ENCODE measurements around the gene SPTBN1. TPM values are rescaled to one million over a fixed set of nuclear protein-coding genes. Genes with fewer than 3 reads are reported as not detected.
A peak's percentile ranks its signal among the peaks of the same experiment; 100 is the strongest.

Gene SPTBN1
- total RNA-seq, 1 donor from 2014 or later: 983 TPM

GRCh38 chr2:54678719-54679118 is 222.6 kb downstream of the SPTBN1 start:
- H3K36me3 Mint-ChIP-seq (ENCODE audit: low read depth, unreplicated experiment): peaks cover 10% of the 10 kb centered on the region
- no peaks in the 10 kb centered on the region for H3K9me3 Mint-ChIP-seq (ENCODE audit: unreplicated experiment)
- peak overlapping the region; percentile 30 for H3K27ac Mint-ChIP-seq (ENCODE audit: unreplicated experiment)
- DNase-seq (ENCODE audit: low spot score): no peak
- no peak overlapping the region for H3K4me3 Mint-ChIP-seq (ENCODE audit: unreplicated experiment)
- peaks cover 36% of the 10 kb centered on the region for H3K4me1 Mint-ChIP-seq (ENCODE audit: unreplicated experiment)
- H3K27me3 Mint-ChIP-seq (ENCODE audit: unreplicated experiment): peaks cover 18% of the 10 kb centered on the region
- no peak for TF ChIP-seq CTCF (IDR thresholded peaks at IDR 0.05; ENCODE audit: unreplicated experiment)

- H3K4me3 Mint-ChIP-seq (ENCODE audit: unreplicated experiment): no peak overlapping the region
- TF ChIP-seq CTCF (IDR thresholded peaks at IDR 0.05; ENCODE audit: unreplicated experiment): no peak
- no peak overlapping the region for H3K27ac Mint-ChIP-seq (ENCODE audit: unreplicated experiment)
Measured at GRCh38 chr2:54680397-54681041, 224.4 kb downstream of the SPTBN1 start.

GRCh38 chr2:54681416-54681815 is 225.3 kb downstream of the SPTBN1 start:
- no peak for DNase-seq (ENCODE audit: low spot score)
- H3K27ac Mint-ChIP-seq (ENCODE audit: unreplicated experiment): no peak overlapping the region
- H3K4me1 Mint-ChIP-seq (ENCODE audit: unreplicated experiment): peaks cover 12% of the 10 kb centered on the region
- peaks cover 10% of the 10 kb centered on the region for H3K36me3 Mint-ChIP-seq (ENCODE audit: low read depth, unreplicated experiment)
- no peak for TF ChIP-seq CTCF (IDR thresholded peaks at IDR 0.05; ENCODE audit: unreplicated experiment)
- no peak overlapping the region for H3K4me3 Mint-ChIP-seq (ENCODE audit: unreplicated experiment)
- no peaks in the 10 kb centered on the region for H3K9me3 Mint-ChIP-seq (ENCODE audit: unreplicated experiment)
- peaks cover 11% of the 10 kb centered on the region for H3K27me3 Mint-ChIP-seq (ENCODE audit: unreplicated experiment)

More at GRCh38 chr2:54680397-54681041, 224.4 kb downstream of the SPTBN1 start:
- DNase-seq (ENCODE audit: low spot score): no peak
- Mint-ChIP-seq H3K4me1 (ENCODE audit: unreplicated experiment) (peaks cover 20% of the 10 kb centered on the region), H3K9me3 (ENCODE audit: unreplicated experiment) (no peaks in the 10 kb centered on the region), H3K36me3 (ENCODE audit: low read depth, unreplicated experiment) (peaks cover 10% of the 10 kb centered on the region), H3K27me3 (ENCODE audit: unreplicated experiment) (peaks cover 13% of the 10 kb centered on the region)

GRCh38 chr2:54683596-54683995 is 227.5 kb downstream of the SPTBN1 start:
- DNase-seq (ENCODE audit: low spot score): no peak
- no peak overlapping the region for H3K27ac Mint-ChIP-seq (ENCODE audit: unreplicated experiment)
- peaks cover 4% of the 10 kb centered on the region for H3K36me3 Mint-ChIP-seq (ENCODE audit: low read depth, unreplicated experiment)
- H3K27me3 Mint-ChIP-seq (ENCODE audit: unreplicated experiment): peaks cover 5% of the 10 kb centered on the region
- no peak overlapping the region for H3K4me3 Mint-ChIP-seq (ENCODE audit: unreplicated experiment)
- H3K4me1 Mint-ChIP-seq (ENCODE audit: unreplicated experiment): peaks cover 14% of the 10 kb centered on the region
- H3K9me3 Mint-ChIP-seq (ENCODE audit: unreplicated experiment): no peaks in the 10 kb centered on the region
- no peak for TF ChIP-seq CTCF (IDR thresholded peaks at IDR 0.05; ENCODE audit: unreplicated experiment)

GRCh38 chr2:54685263-54685775 is 229.2 kb downstream of the SPTBN1 start:
- no peak overlapping the region for H3K4me3 Mint-ChIP-seq (ENCODE audit: unreplicated experiment)
- peaks cover 15% of the 10 kb centered on the region for H3K4me1 Mint-ChIP-seq (ENCODE audit: unreplicated experiment)
- no peaks in the 10 kb centered on the region for H3K9me3 Mint-ChIP-seq (ENCODE audit: unreplicated experiment)
- DNase-seq (ENCODE audit: low spot score): no peak
- no peak for TF ChIP-seq CTCF (IDR thresholded peaks at IDR 0.05; ENCODE audit: unreplicated experiment)
- H3K27ac Mint-ChIP-seq (ENCODE audit: unreplicated experiment): no peak overlapping the region
- peaks cover 4% of the 10 kb centered on the region for H3K36me3 Mint-ChIP-seq (ENCODE audit: low read depth, unreplicated experiment)
- H3K27me3 Mint-ChIP-seq (ENCODE audit: unreplicated experiment): peaks cover 5% of the 10 kb centered on the region

Data from endothelial cell (in vitro differentiated cells).